ENCODE measurements around the gene CLCN3.

Gene CLCN3

GRCh38 chr4:169593050-169593560, 27.3 kb upstream of the CLCN3 start:
- H3K27ac ChIP-seq (ENCODE audit: low read depth, low read length): no peak overlapping the region
- H3K9me2 ChIP-seq (replicated peaks; ENCODE audit: insufficient read depth, low read length): no peaks in the 10 kb centered on the region
- no peak overlapping the region for H2AFZ ChIP-seq (ENCODE audit: low read depth, low read length, severe bottlenecking)
- H3F3A ChIP-seq (ENCODE audit: insufficient read depth): no peaks in the 10 kb centered on the region
- H4K20me1 ChIP-seq (ENCODE audit: low read depth, low read length): no peaks in the 10 kb centered on the region
- TF ChIP-seq CTCF (IDR thresholded peaks at IDR 0.05; ENCODE audit: insufficient read depth, low read length, poor library complexity, severe bottlenecking) (no peak), EZH2phosphoT487 (conservative IDR thresholded peaks at IDR 0.05; ENCODE audit: low read length) (no peak)
- H3K4me2 ChIP-seq (ENCODE audit: low read depth, low read length, poor library complexity, severe bottlenecking): no peak overlapping the region
- no peaks in the 10 kb centered on the region for H3K79me2 ChIP-seq (ENCODE audit: insufficient read depth, low read length)
- H3K36me3 ChIP-seq (ENCODE audit: low read length): peaks cover 15% of the 10 kb centered on the region; the same call in 1 of the 2 replicates
- no peak overlapping the region for H3K9ac ChIP-seq (ENCODE audit: low read length)
- H3K4me3 ChIP-seq (ENCODE audit: insufficient read depth, low read length, poor library complexity, severe bottlenecking): no peak overlapping the region
- no peaks in the 10 kb centered on the region for H3K27me3 ChIP-seq (ENCODE audit: low read length)
- no peaks in the 10 kb centered on the region for H3K9me3 ChIP-seq (ENCODE audit: insufficient read depth, low read length)

DNA sequence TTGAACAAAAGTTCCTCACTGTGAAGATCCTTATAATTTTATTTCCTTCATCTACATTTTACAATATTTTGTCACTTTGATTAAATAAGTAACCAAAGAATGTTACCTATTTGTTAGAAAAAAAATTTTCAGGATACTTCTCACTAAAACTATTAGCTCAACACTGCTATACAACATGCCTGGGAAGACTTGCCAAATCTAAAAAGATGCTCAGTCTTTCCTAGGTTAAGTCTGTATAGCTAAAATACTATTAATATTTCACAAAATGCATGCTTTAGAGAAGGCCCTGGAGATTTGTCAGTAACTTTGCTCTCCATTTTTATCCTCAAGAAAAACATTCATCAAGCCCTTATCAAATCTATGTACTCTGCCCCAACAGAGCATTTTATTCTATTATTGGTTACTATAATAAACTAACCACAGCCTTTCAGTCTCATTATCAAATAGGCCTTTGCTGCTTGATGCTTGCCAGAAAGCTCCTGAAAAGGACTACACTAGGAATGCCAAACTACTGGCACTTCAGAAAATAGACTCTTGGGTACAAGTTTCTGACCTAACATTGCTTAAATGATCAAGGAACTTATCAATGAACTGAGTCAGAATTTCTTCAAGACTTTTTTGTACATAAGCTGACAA, 25.7 kb upstream of the CLCN3 start:
- no peaks in the 10 kb centered on the region for H3K9me2 ChIP-seq (replicated peaks; ENCODE audit: insufficient read depth, low read length)

DNA sequence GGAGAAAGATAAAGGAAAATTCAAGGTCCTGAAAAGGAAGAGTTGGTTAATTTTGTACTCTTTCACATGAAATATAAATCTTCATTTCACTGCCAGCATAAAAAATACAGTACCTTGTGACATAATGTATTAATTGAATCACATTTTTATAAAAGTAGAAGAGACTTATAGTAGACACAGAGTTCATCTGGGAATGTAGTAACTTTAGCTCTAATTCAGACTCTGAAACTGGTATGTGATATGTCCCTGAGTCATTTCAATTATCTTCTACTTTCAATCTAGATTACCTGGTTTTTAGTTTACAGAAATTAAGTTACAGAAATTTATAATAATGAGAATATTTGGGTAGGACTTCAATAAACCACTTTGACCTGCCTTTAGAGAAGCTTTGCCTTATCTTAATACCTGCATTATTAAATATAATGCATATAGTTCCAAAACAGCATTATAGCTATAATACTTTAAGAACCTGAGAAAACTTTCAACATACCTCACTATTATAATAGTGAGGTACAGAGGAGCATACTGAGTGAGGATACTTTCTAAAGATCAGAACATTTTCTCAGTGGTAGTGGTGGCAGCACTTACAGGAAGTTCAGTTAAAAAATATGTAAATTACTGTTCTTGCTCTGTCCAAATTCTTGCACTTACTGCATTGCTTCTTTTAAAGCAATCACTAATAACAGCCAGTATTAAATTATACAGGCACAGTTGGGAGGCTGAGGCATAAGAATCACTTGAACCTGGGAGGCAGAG, 19.2 kb upstream of the CLCN3 start:
- H3K27me3 ChIP-seq (ENCODE audit: low read length): no peaks in the 10 kb centered on the region
- H3K4me2 ChIP-seq (ENCODE audit: low read depth, low read length, poor library complexity, severe bottlenecking): no peak overlapping the region
- no peak overlapping the region for H3K4me3 ChIP-seq (ENCODE audit: insufficient read depth, low read length, poor library complexity, severe bottlenecking)
- no peaks in the 10 kb centered on the region for H4K20me1 ChIP-seq (ENCODE audit: low read depth, low read length)
- no peak overlapping the region for H2AFZ ChIP-seq (ENCODE audit: low read depth, low read length, severe bottlenecking)
- H3K9me3 ChIP-seq (ENCODE audit: insufficient read depth, low read length): no peaks in the 10 kb centered on the region
- H3K27ac ChIP-seq (ENCODE audit: low read depth, low read length): no peak overlapping the region
- peaks cover 9% of the 10 kb centered on the region; the same call in 1 of the 2 replicates for H3K36me3 ChIP-seq (ENCODE audit: low read length)
- TF ChIP-seq EZH2phosphoT487 (conservative IDR thresholded peaks at IDR 0.05; ENCODE audit: low read length) (no peak), CTCF (IDR thresholded peaks at IDR 0.05; ENCODE audit: insufficient read depth, low read length, poor library complexity, severe bottlenecking) (no peak)
- H3K9ac ChIP-seq (ENCODE audit: low read length): no peak overlapping the region
- H3F3A ChIP-seq (ENCODE audit: insufficient read depth): no peaks in the 10 kb centered on the region; the same call in 1 of the 2 replicates
- peaks cover 11% of the 10 kb centered on the region; the same call in 1 of the 2 replicates for H3K79me2 ChIP-seq (ENCODE audit: insufficient read depth, low read length)
- no peaks in the 10 kb centered on the region for H3K9me2 ChIP-seq (replicated peaks; ENCODE audit: insufficient read depth, low read length)

More for the DNA sequence above, 25.7 kb upstream of the CLCN3 start:
- Histone ChIP-seq H3F3A (ENCODE audit: insufficient read depth) (no peaks in the 10 kb centered on the region), H3K9me3 (ENCODE audit: insufficient read depth, low read length) (no peaks in the 10 kb centered on the region), H3K27me3 (ENCODE audit: low read length) (no peaks in the 10 kb centered on the region), H3K9ac (ENCODE audit: low read length) (no peak overlapping the region), H3K4me3 (ENCODE audit: insufficient read depth, low read length, poor library complexity, severe bottlenecking) (no peak overlapping the region), H3K36me3 (ENCODE audit: low read length) (peaks cover 5% of the 10 kb centered on the region; the same call in 1 of the 2 replicates), H3K27ac (ENCODE audit: low read depth, low read length) (no peak overlapping the region), H3K79me2 (ENCODE audit: insufficient read depth, low read length) (no peaks in the 10 kb centered on the region), H3K4me2 (ENCODE audit: low read depth, low read length, poor library complexity, severe bottlenecking) (no peak overlapping the region), H2AFZ (ENCODE audit: low read depth, low read length, severe bottlenecking) (no peak overlapping the region), H4K20me1 (ENCODE audit: low read depth, low read length) (no peaks in the 10 kb centered on the region)
- TF ChIP-seq CTCF (IDR thresholded peaks at IDR 0.05; ENCODE audit: insufficient read depth, low read length, poor library complexity, severe bottlenecking): no peak
- TF ChIP-seq EZH2phosphoT487 (conservative IDR thresholded peaks at IDR 0.05; ENCODE audit: low read length): no peak
